Esophagus squamous epithelium (tissue), 5 donors: ENCODE data around the gene TTC17. TPM values are rescaled to one million over a fixed set of nuclear protein-coding genes. Genes with fewer than 3 reads are reported as not detected.
"Not testable (repeated sequence)": the region's sequence is repeated elsewhere in the genome, so short reads cannot be mapped to it uniquely, and the experiment has no call there.

Experiments
- DNase-seq: peaks from one replicate; lab custom pipeline; 2025; lab: John Stamatoyannopoulos, UW
- H3K27ac ChIP-seq, 4 donors: fragments of 200-600 bp; sonication (generic); one replicate each; pipeline ENCODE4 v1.5.1; 2016 to 2019; ENCODE audit warnings: mild to moderate bottlenecking in 1 of 4
- H3K27me3 ChIP-seq, 4 donors: fragments of 200-600 bp; sonication (generic); 1 replicate in 3 of 4; 2 replicates in 1 of 4; pipeline versions ENCODE4 v1.5.1 to v1.6.0; 2017 to 2021; ENCODE audit warnings: antibody characterized with exemption in 1 of 4
- H3K36me3 ChIP-seq, 3 donors: fragments of 200-600 bp; sonication (generic); one replicate each; pipeline ENCODE4 v1.5.1; 2016 to 2019
- H3K4me1 ChIP-seq, 3 donors: fragments of 200-600 bp; sonication (generic); one replicate each; pipeline ENCODE4 v1.5.1; 2017 to 2019
- H3K4me3 ChIP-seq, 4 donors: fragments of 200-600 bp; sonication (generic); 1 replicate in 3 of 4; 2 replicates in 1 of 4; pipeline ENCODE4 v1.5.1; 2016 to 2019; ENCODE audit warnings: mild to moderate bottlenecking in 2 of 4, moderate library complexity in 1 of 4
- H3K9me3 ChIP-seq, 3 donors: fragments of 200-600 bp; sonication (generic); one replicate each; pipeline ENCODE4 v1.5.1; 2016 to 2019
- CTCF ChIP-seq, 6 experiments: fragments of 450-650 bp in 4 of 6; fragments of 200-600 bp in 2 of 6; sonication (generic) in 2 of 6; IDR thresholded peaks; one replicate each; pipeline ENCODE4 v1.5.1; 2016 to 2019; ENCODE audit warnings: antibody characterized with exemption in 6 of 6, mild to moderate bottlenecking in 4 of 6, moderate library complexity in 4 of 6
- POLR2A ChIP-seq, 4 donors: fragments of 450-650 bp; IDR thresholded peaks; one replicate each; pipeline ENCODE4 v1.6.1; 2017; ENCODE audit warnings: antibody characterized with exemption in 4 of 4, mild to moderate bottlenecking in 4 of 4, moderate library complexity in 3 of 4
- WGBS, 2 donors: methylation state at CpG; one replicate each; pipeline ENCODE4 v1.1.5; 2018; 5-methylcytosine and 5-hydroxymethylcytosine counted together
- intact Hi-C: fragments of 100-400 bp; cut with DNase I; formaldehyde crosslinking; loops from one replicate; pipeline ENCODE4 v1.15.0; 2022
- total RNA-seq, 4 donors: library from RNA; depleted of rRNA; stranded (reverse); fragments of >200 nt; gene quantifications; one replicate each; pipeline ENCODE4 v1.1.0, GENCODE V29; 2016
- donor health status: DM: yes; HTN: yes; CAD: no.

The TTC17 gene
- total RNA-seq, 4 donors from 2014 or later, result 37.5 to 106 (median 55.9) TPM

GRCh38 chr11:43419460-43419859 lies 60.7 kb downstream of the TTC17 start:
- TF ChIP-seq POLR2A (IDR thresholded peaks at IDR 0.05) (no peak), CTCF (IDR thresholded peaks at IDR 0.05) (peak in 5 of 6 experiments; percentile 23 to 75 (median 55))
- H3K27me3 ChIP-seq, result no peaks in the 10 kb centered on the region
- no peaks in the 10 kb centered on the region for H3K4me1 ChIP-seq
- H3K36me3 ChIP-seq, result peaks cover 0 to 61% (median 9%) of the 10 kb centered on the region in 3 donors
- no peak overlapping the region for H3K27ac ChIP-seq
- DNase-seq, result no peak
- intact Hi-C loops, result loop anchor here (10.0 kb wide), 1 partner anchor 95 kb away; no protein-coding TSS in a partner anchor
- no peaks in the 10 kb centered on the region for H3K9me3 ChIP-seq
- H3K4me3 ChIP-seq, result no peak overlapping the region

- no peaks in the 10 kb centered on the region for H3K27me3 ChIP-seq
- H3K36me3 ChIP-seq, result peaks cover 0 to 67% (median 0%) of the 10 kb centered on the region in 3 donors
- no peaks in the 10 kb centered on the region for H3K9me3 ChIP-seq
- H3K4me3 ChIP-seq, result no peak overlapping the region
- no peak overlapping the region for H3K27ac ChIP-seq
- TF ChIP-seq POLR2A (IDR thresholded peaks at IDR 0.05) (no peak), CTCF (IDR thresholded peaks at IDR 0.05) (no peak)
- no peaks in the 10 kb centered on the region for H3K4me1 ChIP-seq
- no peak for DNase-seq
- WGBS, 2 donors, result 55 to 65% methylated on average over 1 of the region's 1 CpG
- intact Hi-C loops, result no loop called here
Measured at GRCh38 chr11:43427971-43428370, 69.3 kb downstream of the TTC17 start.

- WGBS, 2 donors, result 94 to 95% methylated on average over 1 of the region's 1 CpG
- H3K4me3 ChIP-seq, H3K4me1 ChIP-seq, intact Hi-C loops, H3K9me3 ChIP-seq, H3K27ac ChIP-seq, DNase-seq, H3K27me3 ChIP-seq: not testable (repeated sequence)
- H3K36me3 ChIP-seq, result peaks cover 0 to 72% (median 0%) of the 10 kb centered on the region in 3 donors
Measured at GRCh38 chr11:43430916-43431315, 72.2 kb downstream of the TTC17 start.

- H3K9me3 ChIP-seq, result no peaks in the 10 kb centered on the region
- intact Hi-C loops, result no loop called here
- no peaks in the 10 kb centered on the region for H3K27me3 ChIP-seq
- no peak overlapping the region for H3K27ac ChIP-seq
- no peak for DNase-seq
- peaks cover 0 to 90% (median 7%) of the 10 kb centered on the region in 3 donors for H3K36me3 ChIP-seq
- WGBS, 2 donors, result 93 to 95% methylated on average over 1 of the region's 1 CpG
- TF ChIP-seq CTCF (IDR thresholded peaks at IDR 0.05), result no peak
- no peak for TF ChIP-seq POLR2A (IDR thresholded peaks at IDR 0.05)
- H3K4me3 ChIP-seq, result no peak overlapping the region
- H3K4me1 ChIP-seq, result no peaks in the 10 kb centered on the region
Measured at GRCh38 chr11:43434893-43435292, 76.2 kb downstream of the TTC17 start.

- no peak for DNase-seq
- Histone ChIP-seq H3K36me3 (peaks cover 4 to 100% (median 11%) of the 10 kb centered on the region in 3 donors), H3K4me1 (no peaks in the 10 kb centered on the region), H3K4me3 (no peak overlapping the region), H3K9me3 (no peaks in the 10 kb centered on the region), H3K27ac (no peak overlapping the region), H3K27me3 (no peaks in the 10 kb centered on the region)
- no peak for TF ChIP-seq POLR2A (IDR thresholded peaks at IDR 0.05)
- WGBS, 2 donors, result 95 to 96% methylated on average over 2 of the region's 2 CpGs
- intact Hi-C loops, result no loop called here
Measured at GRCh38 chr11:43440486-43440885, 81.8 kb downstream of the TTC17 start.

GRCh38 chr11:43443811-43444210 lies 85.1 kb downstream of the TTC17 start:
- Histone ChIP-seq H3K4me3 (no peak overlapping the region), H3K9me3 (no peaks in the 10 kb centered on the region), H3K27me3 (no peaks in the 10 kb centered on the region), H3K36me3 (peaks cover 4 to 100% (median 17%) of the 10 kb centered on the region in 3 donors), H3K4me1 (no peaks in the 10 kb centered on the region), H3K27ac (no peak overlapping the region)
- TF ChIP-seq POLR2A (IDR thresholded peaks at IDR 0.05), result no peak
- TF ChIP-seq CTCF (IDR thresholded peaks at IDR 0.05), result no peak
- intact Hi-C loops, result no loop called here
- DNase-seq, result no peak
- 92 to 96% methylated on average over 4 of the region's 4 CpGs for WGBS, 2 donors
